ENCODE results near the gene TRABD2B. TPM values are rescaled to one million over a fixed set of nuclear protein-coding genes. Genes with fewer than 3 reads are reported as not detected.

TRABD2B gene
- polyA plus RNA-seq, 2 donors: 0.24 to 0.34 TPM

DNA sequence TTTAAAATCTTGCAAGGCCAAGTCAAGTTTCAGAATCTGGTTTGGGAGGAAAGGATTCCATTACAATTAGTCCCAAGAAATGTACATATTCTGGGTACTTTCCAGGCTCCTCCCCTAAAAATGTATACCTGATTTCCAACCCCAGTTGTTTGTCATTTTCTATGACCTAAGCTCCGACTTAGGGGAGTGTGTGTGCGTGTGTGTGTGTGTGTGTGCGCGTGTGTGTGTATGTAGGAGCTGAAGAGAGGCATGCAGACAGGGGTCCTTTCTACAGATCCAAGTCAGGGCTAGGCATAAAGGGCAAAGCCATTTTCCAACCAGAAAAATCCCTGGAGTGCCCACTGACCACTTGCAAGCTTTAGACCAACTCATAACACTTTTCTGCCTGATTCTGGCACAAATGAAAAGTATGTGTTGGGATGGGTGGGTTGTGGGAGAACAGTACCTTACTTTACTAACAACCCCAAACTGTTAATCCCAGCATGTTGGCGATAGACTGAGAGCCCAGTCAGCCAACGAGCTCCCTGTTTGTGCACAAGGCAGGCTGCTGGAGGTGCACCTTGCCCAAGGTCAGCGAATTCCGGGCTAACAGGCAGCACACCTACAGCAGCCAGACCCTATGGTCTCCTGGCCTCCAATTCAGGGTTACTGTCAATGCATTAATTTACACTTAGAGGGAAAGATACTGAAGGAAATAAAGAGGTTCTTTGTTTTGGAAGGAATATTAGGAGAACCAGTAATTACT is 1.7 kb downstream of the TRABD2B start:
- Histone ChIP-seq H3K9me3 (ENCODE audit: control insufficient read depth in 2 of 2, insufficient read depth in 1 of 2, low read depth in 1 of 2, low read length in 1 of 2) (no peaks in the 10 kb centered on the region), H3K27ac (ENCODE audit: low read depth in 2 of 2, low read length in 1 of 2) (no peak overlapping the region), H3K27me3 (ENCODE audit: control insufficient read depth in 1 of 2, insufficient read depth in 2 of 2, low read length in 2 of 2) (no peaks in the 10 kb centered on the region), H3K36me3 (ENCODE audit: control insufficient read depth in 2 of 2, insufficient read depth in 2 of 2, low read length in 1 of 2) (no peaks in the 10 kb centered on the region), H3K4me1 (ENCODE audit: control insufficient read depth in 2 of 2, insufficient read depth in 2 of 2, low read length in 1 of 2) (peaks cover 0 to 2% of the 10 kb centered on the region in 2 donors), H3K4me3 (ENCODE audit: low read depth in 1 of 2, low read length in 2 of 2) (no peak overlapping the region)
- 71 to 74% methylated on average over 8 of the region's 8 CpGs for WGBS, 2 donors

GRCh38 chr1:47993881-47994625 is 3.1 kb downstream of the TRABD2B start:
- Histone ChIP-seq H3K36me3 (ENCODE audit: control insufficient read depth in 2 of 2, insufficient read depth in 2 of 2, low read length in 1 of 2) (no peaks in the 10 kb centered on the region), H3K27me3 (ENCODE audit: control insufficient read depth in 1 of 2, insufficient read depth in 2 of 2, low read length in 2 of 2) (no peaks in the 10 kb centered on the region), H3K4me1 (ENCODE audit: control insufficient read depth in 2 of 2, insufficient read depth in 2 of 2, low read length in 1 of 2) (peaks cover 0 to 2% of the 10 kb centered on the region in 2 donors), H3K27ac (ENCODE audit: low read depth in 2 of 2, low read length in 1 of 2) (no peak overlapping the region), H3K4me3 (ENCODE audit: low read depth in 1 of 2, low read length in 2 of 2) (no peak overlapping the region), H3K9me3 (ENCODE audit: control insufficient read depth in 2 of 2, insufficient read depth in 1 of 2, low read depth in 1 of 2, low read length in 1 of 2) (no peaks in the 10 kb centered on the region)
- WGBS, 2 donors: 89 to 90% methylated on average over 34 of the region's 34 CpGs

DNA sequence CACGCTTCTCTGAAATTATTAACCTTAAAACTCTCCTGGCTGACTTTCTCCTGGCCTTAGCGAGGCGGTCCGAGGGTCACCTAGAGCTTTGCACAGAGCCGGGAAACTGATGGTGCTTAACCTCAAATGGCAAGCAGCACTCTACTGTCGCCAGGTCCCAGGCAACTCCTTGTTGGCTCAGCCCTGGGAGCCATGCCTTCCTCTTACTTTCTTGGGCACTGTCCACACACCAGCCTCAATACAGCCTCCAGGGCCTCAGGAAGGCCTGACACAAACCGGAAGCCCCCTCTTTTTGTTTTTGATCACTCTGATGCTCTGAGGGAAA is 3.8 kb downstream of the TRABD2B start:
- 87 to 89% methylated on average over 7 of the region's 7 CpGs for WGBS, 2 donors
- H3K36me3 ChIP-seq (ENCODE audit: control insufficient read depth in 2 of 2, insufficient read depth in 2 of 2, low read length in 1 of 2): no peaks in the 10 kb centered on the region
- H3K9me3 ChIP-seq (ENCODE audit: control insufficient read depth in 2 of 2, insufficient read depth in 1 of 2, low read depth in 1 of 2, low read length in 1 of 2): no peaks in the 10 kb centered on the region
- peaks cover 0 to 2% of the 10 kb centered on the region in 2 donors for H3K4me1 ChIP-seq (ENCODE audit: control insufficient read depth in 2 of 2, insufficient read depth in 2 of 2, low read length in 1 of 2)
- no peak overlapping the region for H3K27ac ChIP-seq (ENCODE audit: low read depth in 2 of 2, low read length in 1 of 2)
- H3K27me3 ChIP-seq (ENCODE audit: control insufficient read depth in 1 of 2, insufficient read depth in 2 of 2, low read length in 2 of 2): no peaks in the 10 kb centered on the region
- H3K4me3 ChIP-seq (ENCODE audit: low read depth in 1 of 2, low read length in 2 of 2): no peak overlapping the region

DNA sequence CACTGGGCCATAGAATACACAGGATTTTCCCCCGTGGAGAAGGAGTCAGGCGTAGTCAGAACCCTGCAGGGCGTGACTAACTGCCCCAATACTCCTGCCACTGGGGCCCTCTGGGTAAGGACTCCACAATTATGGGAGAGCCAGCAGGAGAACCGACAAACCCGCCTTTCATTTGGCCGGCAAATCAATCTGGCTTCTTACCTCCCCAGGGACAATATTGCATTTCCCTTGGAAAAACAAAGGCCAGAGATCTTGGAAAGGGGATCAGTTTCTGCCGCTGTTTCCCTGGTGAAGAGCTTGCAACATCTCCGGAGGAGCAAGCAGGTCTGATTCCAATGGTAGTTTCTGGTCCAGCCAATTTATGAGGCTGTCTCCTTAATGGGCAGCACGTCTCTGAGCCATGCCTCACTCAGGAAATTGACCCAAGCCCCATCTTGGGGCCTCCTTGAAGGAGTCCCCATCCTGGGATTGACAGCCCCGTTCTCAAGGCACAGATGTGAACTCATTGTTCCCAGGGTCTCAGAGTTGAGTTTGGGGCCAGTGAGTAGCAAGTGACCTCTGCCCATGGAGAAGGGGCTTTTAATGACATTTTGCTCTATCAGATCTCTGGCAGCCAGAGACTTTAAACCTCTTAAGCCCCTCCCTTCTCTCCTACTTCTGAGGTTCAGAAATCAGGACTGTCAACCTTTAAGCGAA is 4.3 kb downstream of the TRABD2B start:
- Histone ChIP-seq H3K27ac (ENCODE audit: low read depth in 2 of 2, low read length in 1 of 2) (no peak overlapping the region), H3K36me3 (ENCODE audit: control insufficient read depth in 2 of 2, insufficient read depth in 2 of 2, low read length in 1 of 2) (no peaks in the 10 kb centered on the region), H3K4me1 (ENCODE audit: control insufficient read depth in 2 of 2, insufficient read depth in 2 of 2, low read length in 1 of 2) (peaks cover 0 to 2% of the 10 kb centered on the region in 2 donors), H3K4me3 (ENCODE audit: low read depth in 1 of 2, low read length in 2 of 2) (no peak overlapping the region), H3K27me3 (ENCODE audit: control insufficient read depth in 1 of 2, insufficient read depth in 2 of 2, low read length in 2 of 2) (no peaks in the 10 kb centered on the region), H3K9me3 (ENCODE audit: control insufficient read depth in 2 of 2, insufficient read depth in 1 of 2, low read depth in 1 of 2, low read length in 1 of 2) (no peaks in the 10 kb centered on the region)
- WGBS, 2 donors: 67% methylated on average over 11 of the region's 11 CpGs

- Histone ChIP-seq H3K4me3 (ENCODE audit: low read depth in 1 of 2, low read length in 2 of 2) (no peak overlapping the region), H3K27ac (ENCODE audit: low read depth in 2 of 2, low read length in 1 of 2) (no peak overlapping the region), H3K4me1 (ENCODE audit: control insufficient read depth in 2 of 2, insufficient read depth in 2 of 2, low read length in 1 of 2) (peaks cover 0 to 2% of the 10 kb centered on the region in 2 donors), H3K27me3 (ENCODE audit: control insufficient read depth in 1 of 2, insufficient read depth in 2 of 2, low read length in 2 of 2) (no peaks in the 10 kb centered on the region), H3K36me3 (ENCODE audit: control insufficient read depth in 2 of 2, insufficient read depth in 2 of 2, low read length in 1 of 2) (no peaks in the 10 kb centered on the region), H3K9me3 (ENCODE audit: control insufficient read depth in 2 of 2, insufficient read depth in 1 of 2, low read depth in 1 of 2, low read length in 1 of 2) (no peaks in the 10 kb centered on the region)
- 87 to 90% methylated on average over 5 of the region's 5 CpGs for WGBS, 2 donors
Observed at GRCh38 chr1:47991673-47992072, 5.5 kb downstream of the TRABD2B start.

DNA sequence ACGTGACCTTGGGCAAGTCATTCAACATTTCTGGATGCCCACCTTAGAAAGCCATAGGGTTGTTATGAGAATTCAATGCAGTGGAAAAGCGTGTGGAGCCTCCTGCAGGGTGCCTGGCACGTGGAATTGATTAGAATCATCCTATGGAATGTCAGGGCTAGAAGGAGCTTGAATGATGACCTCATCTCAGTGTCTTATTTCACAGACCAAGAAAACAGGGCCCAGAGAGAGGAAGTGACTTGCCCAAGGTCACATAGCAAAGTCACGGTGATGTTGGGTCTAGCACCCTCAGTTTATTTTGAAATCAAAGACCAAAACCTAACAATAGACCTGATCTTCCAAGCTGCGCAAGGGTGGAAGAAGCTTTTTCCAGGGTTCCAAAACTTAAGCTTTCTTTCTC is 6.0 kb downstream of the TRABD2B start:
- Histone ChIP-seq H3K9me3 (ENCODE audit: control insufficient read depth in 2 of 2, insufficient read depth in 1 of 2, low read depth in 1 of 2, low read length in 1 of 2) (no peaks in the 10 kb centered on the region), H3K4me1 (ENCODE audit: control insufficient read depth in 2 of 2, insufficient read depth in 2 of 2, low read length in 1 of 2) (peaks cover 0 to 2% of the 10 kb centered on the region in 2 donors), H3K27me3 (ENCODE audit: control insufficient read depth in 1 of 2, insufficient read depth in 2 of 2, low read length in 2 of 2) (no peaks in the 10 kb centered on the region), H3K36me3 (ENCODE audit: control insufficient read depth in 2 of 2, insufficient read depth in 2 of 2, low read length in 1 of 2) (no peaks in the 10 kb centered on the region), H3K4me3 (ENCODE audit: low read depth in 1 of 2, low read length in 2 of 2) (no peak overlapping the region), H3K27ac (ENCODE audit: low read depth in 2 of 2, low read length in 1 of 2) (no peak overlapping the region)
- 70 to 72% methylated on average over 5 of the region's 5 CpGs for WGBS, 2 donors

- 68 to 79% methylated on average over 4 of the region's 4 CpGs for WGBS, 2 donors
- Histone ChIP-seq H3K4me3 (ENCODE audit: low read depth in 1 of 2, low read length in 2 of 2) (no peak overlapping the region), H3K36me3 (ENCODE audit: control insufficient read depth in 2 of 2, insufficient read depth in 2 of 2, low read length in 1 of 2) (no peaks in the 10 kb centered on the region), H3K27ac (ENCODE audit: low read depth in 2 of 2, low read length in 1 of 2) (no peak overlapping the region), H3K9me3 (ENCODE audit: control insufficient read depth in 2 of 2, insufficient read depth in 1 of 2, low read depth in 1 of 2, low read length in 1 of 2) (no peaks in the 10 kb centered on the region), H3K4me1 (ENCODE audit: control insufficient read depth in 2 of 2, insufficient read depth in 2 of 2, low read length in 1 of 2) (peaks cover 0 to 2% of the 10 kb centered on the region in 2 donors), H3K27me3 (ENCODE audit: control insufficient read depth in 1 of 2, insufficient read depth in 2 of 2, low read length in 2 of 2) (no peaks in the 10 kb centered on the region)
Observed at GRCh38 chr1:47990286-47990685, 6.9 kb downstream of the TRABD2B start.

GRCh38 chr1:47987601-47988000 is 9.6 kb downstream of the TRABD2B start:
- H3K9me3 ChIP-seq (ENCODE audit: control insufficient read depth in 2 of 2, insufficient read depth in 1 of 2, low read depth in 1 of 2, low read length in 1 of 2): no peaks in the 10 kb centered on the region
- WGBS, 2 donors: 90 to 92% methylated on average over 11 of the region's 11 CpGs

GRCh38 chr1:47986761-47987200 is 10.4 kb downstream of the TRABD2B start:
- Histone ChIP-seq H3K36me3 (ENCODE audit: control insufficient read depth in 2 of 2, insufficient read depth in 2 of 2, low read length in 1 of 2) (no peaks in the 10 kb centered on the region), H3K4me3 (ENCODE audit: low read depth in 1 of 2, low read length in 2 of 2) (no peak overlapping the region), H3K27ac (ENCODE audit: low read depth in 2 of 2, low read length in 1 of 2) (peak overlapping the region in 1 of 2 donors; percentile 28), H3K9me3 (ENCODE audit: control insufficient read depth in 2 of 2, insufficient read depth in 1 of 2, low read depth in 1 of 2, low read length in 1 of 2) (no peaks in the 10 kb centered on the region), H3K27me3 (ENCODE audit: control insufficient read depth in 1 of 2, insufficient read depth in 2 of 2, low read length in 2 of 2) (no peaks in the 10 kb centered on the region), H3K4me1 (ENCODE audit: control insufficient read depth in 2 of 2, insufficient read depth in 2 of 2, low read length in 1 of 2) (peaks cover 3 to 4% of the 10 kb centered on the region in 2 donors)
- WGBS, 2 donors: 52 to 59% methylated on average over 19 of the region's 19 CpGs

More at GRCh38 chr1:47987601-47988000, 9.6 kb downstream of the TRABD2B start:
- Histone ChIP-seq H3K4me1 (ENCODE audit: control insufficient read depth in 2 of 2, insufficient read depth in 2 of 2, low read length in 1 of 2) (peaks cover 3 to 4% of the 10 kb centered on the region in 2 donors), H3K27me3 (ENCODE audit: control insufficient read depth in 1 of 2, insufficient read depth in 2 of 2, low read length in 2 of 2) (no peaks in the 10 kb centered on the region), H3K4me3 (ENCODE audit: low read depth in 1 of 2, low read length in 2 of 2) (no peak overlapping the region), H3K27ac (ENCODE audit: low read depth in 2 of 2, low read length in 1 of 2) (no peak overlapping the region), H3K36me3 (ENCODE audit: control insufficient read depth in 2 of 2, insufficient read depth in 2 of 2, low read length in 1 of 2) (no peaks in the 10 kb centered on the region)
